Measurements from ENCODE around the gene SPAG6.
A peak's percentile ranks its signal among the peaks of the same experiment; 100 is the strongest.

Gene SPAG6

DNA sequence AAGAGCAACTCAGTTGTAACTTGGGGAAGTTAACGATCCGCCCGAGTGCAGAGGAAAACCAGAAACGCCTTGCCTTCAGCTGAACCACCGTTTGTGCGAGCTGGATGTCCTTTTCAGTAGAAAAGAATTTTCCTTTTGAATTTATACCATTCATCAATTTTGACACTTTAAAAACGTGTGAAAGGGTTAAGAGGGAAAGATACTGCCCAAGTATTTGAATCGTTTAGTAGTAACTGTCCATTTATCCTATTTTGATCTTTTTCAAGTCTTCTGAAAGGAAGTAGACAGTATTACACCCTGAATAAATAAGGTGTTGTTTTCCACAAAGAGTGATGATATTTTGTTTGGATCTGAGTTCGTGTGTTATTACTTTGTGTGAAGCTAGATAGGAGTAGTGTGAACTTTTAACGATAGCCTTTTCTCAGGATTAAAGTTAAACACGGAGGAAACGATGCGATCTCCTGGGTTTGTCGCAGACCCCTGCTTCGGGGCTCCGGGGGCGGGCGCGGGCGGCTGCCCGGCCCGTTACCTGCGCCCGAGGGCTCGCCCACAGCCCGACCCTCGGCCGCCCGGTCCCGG, 25.2 kb upstream of the SPAG6 start (continued):
- TF ChIP-seq, protein P1, sequence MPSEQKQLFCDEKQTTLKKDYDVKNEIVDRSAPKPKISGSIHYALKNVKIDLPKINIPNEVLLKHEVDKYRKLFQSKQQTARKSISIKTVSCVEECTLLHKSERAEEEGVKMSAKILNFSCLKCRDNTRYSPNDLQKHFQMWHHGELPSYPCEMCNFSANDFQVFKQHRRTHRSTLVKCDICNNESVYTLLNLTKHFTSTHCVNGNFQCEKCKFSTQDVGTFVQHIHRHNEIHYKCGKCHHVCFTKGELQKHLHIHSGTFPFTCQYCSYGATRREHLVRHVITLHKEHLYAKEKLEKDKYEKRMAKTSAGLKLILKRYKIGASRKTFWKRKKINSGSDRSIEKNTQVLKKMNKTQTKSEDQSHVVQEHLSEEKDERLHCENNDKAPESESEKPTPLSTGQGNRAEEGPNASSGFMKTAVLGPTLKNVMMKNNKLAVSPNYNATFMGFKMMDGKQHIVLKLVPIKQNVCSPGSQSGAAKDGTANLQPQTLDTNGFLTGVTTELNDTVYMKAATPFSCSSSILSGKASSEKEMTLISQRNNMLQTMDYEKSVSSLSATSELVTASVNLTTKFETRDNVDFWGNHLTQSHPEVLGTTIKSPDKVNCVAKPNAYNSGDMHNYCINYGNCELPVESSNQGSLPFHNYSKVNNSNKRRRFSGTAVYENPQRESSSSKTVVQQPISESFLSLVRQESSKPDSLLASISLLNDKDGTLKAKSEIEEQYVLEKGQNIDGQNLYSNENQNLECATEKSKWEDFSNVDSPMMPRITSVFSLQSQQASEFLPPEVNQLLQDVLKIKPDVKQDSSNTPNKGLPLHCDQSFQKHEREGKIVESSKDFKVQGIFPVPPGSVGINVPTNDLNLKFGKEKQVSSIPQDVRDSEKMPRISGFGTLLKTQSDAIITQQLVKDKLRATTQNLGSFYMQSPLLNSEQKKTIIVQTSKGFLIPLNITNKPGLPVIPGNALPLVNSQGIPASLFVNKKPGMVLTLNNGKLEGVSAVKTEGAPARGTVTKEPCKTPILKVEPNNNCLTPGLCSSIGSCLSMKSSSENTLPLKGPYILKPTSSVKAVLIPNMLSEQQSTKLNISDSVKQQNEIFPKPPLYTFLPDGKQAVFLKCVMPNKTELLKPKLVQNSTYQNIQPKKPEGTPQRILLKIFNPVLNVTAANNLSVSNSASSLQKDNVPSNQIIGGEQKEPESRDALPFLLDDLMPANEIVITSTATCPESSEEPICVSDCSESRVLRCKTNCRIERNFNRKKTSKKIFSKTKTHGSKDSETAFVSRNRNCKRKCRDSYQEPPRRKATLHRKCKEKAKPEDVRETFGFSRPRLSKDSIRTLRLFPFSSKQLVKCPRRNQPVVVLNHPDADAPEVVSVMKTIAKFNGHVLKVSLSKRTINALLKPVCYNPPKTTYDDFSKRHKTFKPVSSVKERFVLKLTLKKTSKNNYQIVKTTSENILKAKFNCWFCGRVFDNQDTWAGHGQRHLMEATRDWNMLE (tag by site-specific recombination; conservative IDR thresholded peaks at IDR 0.05; ENCODE audit: low read depth) = no peak
- TF ChIP-seq, protein P2, sequence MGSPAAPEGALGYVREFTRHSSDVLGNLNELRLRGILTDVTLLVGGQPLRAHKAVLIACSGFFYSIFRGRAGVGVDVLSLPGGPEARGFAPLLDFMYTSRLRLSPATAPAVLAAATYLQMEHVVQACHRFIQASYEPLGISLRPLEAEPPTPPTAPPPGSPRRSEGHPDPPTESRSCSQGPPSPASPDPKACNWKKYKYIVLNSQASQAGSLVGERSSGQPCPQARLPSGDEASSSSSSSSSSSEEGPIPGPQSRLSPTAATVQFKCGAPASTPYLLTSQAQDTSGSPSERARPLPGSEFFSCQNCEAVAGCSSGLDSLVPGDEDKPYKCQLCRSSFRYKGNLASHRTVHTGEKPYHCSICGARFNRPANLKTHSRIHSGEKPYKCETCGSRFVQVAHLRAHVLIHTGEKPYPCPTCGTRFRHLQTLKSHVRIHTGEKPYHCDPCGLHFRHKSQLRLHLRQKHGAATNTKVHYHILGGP (tag by site-specific recombination; IDR thresholded peaks at IDR 0.05) = no peak
- TF ChIP-seq ZNF140 (tag by site-specific recombination; IDR thresholded peaks at IDR 0.05) (no peak), ZNF239 (tag by site-specific recombination; IDR thresholded peaks at IDR 0.05) (no peak), HOXC10 (CRISPR knock-in tag; IDR thresholded peaks at IDR 0.05) (no peak), ZNF510 (tag by site-specific recombination; IDR thresholded peaks at IDR 0.05; ENCODE audit: insufficient replicate concordance) (no peak), ZFP3 (tag by site-specific recombination; IDR thresholded peaks at IDR 0.05; ENCODE audit: low read depth) (no peak), SP3 (tag by site-specific recombination; IDR thresholded peaks at IDR 0.05) (no peak), ZBTB20 (tag by site-specific recombination; IDR thresholded peaks at IDR 0.05) (0 out of 2 replicates have a peak, but pooled peaks have one; percentile 20), ZNF248 (tag by site-specific recombination; IDR thresholded peaks at IDR 0.05) (no peak), FEZF1 (tag by site-specific recombination; IDR thresholded peaks at IDR 0.05) (peak; percentile 94), ZNF629 (tag by site-specific recombination; IDR thresholded peaks at IDR 0.05) (0 out of 2 replicates have a peak, but pooled peaks have one; percentile 11), SP7 (tag by site-specific recombination; IDR thresholded peaks at IDR 0.05) (no peak; the same call in 1 of the 2 replicates), ZNF571 (tag by site-specific recombination; IDR thresholded peaks at IDR 0.05) (no peak), ZFP37 (tag by site-specific recombination; IDR thresholded peaks at IDR 0.05) (no peak), RBAK (tag by site-specific recombination; IDR thresholded peaks at IDR 0.05) (no peak), ZNF776 (tag by site-specific recombination; IDR thresholded peaks at IDR 0.05; ENCODE audit: borderline replicate concordance) (no peak), PRDM1 (tag by site-specific recombination; IDR thresholded peaks at IDR 0.05) (peak; percentile 82), ZNF76 (tag by site-specific recombination; IDR thresholded peaks at IDR 0.05; ENCODE audit: borderline replicate concordance, low read depth) (no peak), ZNF48 (tag by site-specific recombination; IDR thresholded peaks at IDR 0.05) (no peak), MZF1 (tag by site-specific recombination; IDR thresholded peaks at IDR 0.05; ENCODE audit: borderline replicate concordance) (no peak), ZNF785 (tag by site-specific recombination; IDR thresholded peaks at IDR 0.05) (no peak), ZNF626 (tag by site-specific recombination; IDR thresholded peaks at IDR 0.05) (no peak)
- TF ChIP-seq, protein P3, sequence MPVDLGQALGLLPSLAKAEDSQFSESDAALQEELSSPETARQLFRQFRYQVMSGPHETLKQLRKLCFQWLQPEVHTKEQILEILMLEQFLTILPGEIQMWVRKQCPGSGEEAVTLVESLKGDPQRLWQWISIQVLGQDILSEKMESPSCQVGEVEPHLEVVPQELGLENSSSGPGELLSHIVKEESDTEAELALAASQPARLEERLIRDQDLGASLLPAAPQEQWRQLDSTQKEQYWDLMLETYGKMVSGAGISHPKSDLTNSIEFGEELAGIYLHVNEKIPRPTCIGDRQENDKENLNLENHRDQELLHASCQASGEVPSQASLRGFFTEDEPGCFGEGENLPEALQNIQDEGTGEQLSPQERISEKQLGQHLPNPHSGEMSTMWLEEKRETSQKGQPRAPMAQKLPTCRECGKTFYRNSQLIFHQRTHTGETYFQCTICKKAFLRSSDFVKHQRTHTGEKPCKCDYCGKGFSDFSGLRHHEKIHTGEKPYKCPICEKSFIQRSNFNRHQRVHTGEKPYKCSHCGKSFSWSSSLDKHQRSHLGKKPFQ (tag by site-specific recombination; IDR thresholded peaks at IDR 0.05) = peak; percentile 92
- TF ChIP-seq, protein P4, sequence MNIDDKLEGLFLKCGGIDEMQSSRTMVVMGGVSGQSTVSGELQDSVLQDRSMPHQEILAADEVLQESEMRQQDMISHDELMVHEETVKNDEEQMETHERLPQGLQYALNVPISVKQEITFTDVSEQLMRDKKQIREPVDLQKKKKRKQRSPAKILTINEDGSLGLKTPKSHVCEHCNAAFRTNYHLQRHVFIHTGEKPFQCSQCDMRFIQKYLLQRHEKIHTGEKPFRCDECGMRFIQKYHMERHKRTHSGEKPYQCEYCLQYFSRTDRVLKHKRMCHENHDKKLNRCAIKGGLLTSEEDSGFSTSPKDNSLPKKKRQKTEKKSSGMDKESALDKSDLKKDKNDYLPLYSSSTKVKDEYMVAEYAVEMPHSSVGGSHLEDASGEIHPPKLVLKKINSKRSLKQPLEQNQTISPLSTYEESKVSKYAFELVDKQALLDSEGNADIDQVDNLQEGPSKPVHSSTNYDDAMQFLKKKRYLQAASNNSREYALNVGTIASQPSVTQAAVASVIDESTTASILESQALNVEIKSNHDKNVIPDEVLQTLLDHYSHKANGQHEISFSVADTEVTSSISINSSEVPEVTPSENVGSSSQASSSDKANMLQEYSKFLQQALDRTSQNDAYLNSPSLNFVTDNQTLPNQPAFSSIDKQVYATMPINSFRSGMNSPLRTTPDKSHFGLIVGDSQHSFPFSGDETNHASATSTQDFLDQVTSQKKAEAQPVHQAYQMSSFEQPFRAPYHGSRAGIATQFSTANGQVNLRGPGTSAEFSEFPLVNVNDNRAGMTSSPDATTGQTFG (tag by site-specific recombination; IDR thresholded peaks at IDR 0.05; ENCODE audit: borderline replicate concordance) = no peak
- TF ChIP-seq, protein P5, sequence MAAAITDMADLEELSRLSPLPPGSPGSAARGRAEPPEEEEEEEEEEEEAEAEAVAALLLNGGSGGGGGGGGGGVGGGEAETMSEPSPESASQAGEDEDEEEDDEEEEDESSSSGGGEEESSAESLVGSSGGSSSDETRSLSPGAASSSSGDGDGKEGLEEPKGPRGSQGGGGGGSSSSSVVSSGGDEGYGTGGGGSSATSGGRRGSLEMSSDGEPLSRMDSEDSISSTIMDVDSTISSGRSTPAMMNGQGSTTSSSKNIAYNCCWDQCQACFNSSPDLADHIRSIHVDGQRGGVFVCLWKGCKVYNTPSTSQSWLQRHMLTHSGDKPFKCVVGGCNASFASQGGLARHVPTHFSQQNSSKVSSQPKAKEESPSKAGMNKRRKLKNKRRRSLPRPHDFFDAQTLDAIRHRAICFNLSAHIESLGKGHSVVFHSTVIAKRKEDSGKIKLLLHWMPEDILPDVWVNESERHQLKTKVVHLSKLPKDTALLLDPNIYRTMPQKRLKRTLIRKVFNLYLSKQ (tag by site-specific recombination; IDR thresholded peaks at IDR 0.05; ENCODE audit: borderline replicate concordance) = no peak
- TF ChIP-seq, protein P6, sequence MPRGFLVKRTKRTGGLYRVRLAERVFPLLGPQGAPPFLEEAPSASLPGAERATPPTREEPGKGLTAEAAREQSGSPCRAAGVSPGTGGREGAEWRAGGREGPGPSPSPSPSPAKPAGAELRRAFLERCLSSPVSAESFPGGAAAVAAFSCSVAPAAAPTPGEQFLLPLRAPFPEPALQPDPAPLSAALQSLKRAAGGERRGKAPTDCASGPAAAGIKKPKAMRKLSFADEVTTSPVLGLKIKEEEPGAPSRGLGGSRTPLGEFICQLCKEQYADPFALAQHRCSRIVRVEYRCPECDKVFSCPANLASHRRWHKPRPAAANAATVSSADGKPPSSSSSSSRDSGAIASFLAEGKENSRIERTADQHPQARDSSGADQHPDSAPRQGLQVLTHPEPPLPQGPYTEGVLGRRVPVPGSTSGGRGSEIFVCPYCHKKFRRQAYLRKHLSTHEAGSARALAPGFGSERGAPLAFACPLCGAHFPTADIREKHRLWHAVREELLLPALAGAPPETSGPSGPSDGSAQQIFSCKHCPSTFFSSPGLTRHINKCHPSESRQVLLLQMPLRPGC (tag by site-specific recombination; IDR thresholded peaks at IDR 0.05) = no peak

Measured in HEK293 (cell line).